GM12892 (cell line): ENCODE measurements around the gene TNFRSF1B.

ENCODE experiments used
- POLR2A ChIP-seq: IDR thresholded peaks from 2 replicates; pipeline ENCODE4 v1.6.1; 2011; ENCODE audit warnings: low read depth, low read length, control low read depth
- POLR2AphosphoS5 ChIP-seq: IDR thresholded peaks from 2 replicates; pipeline ENCODE4 v1.6.1; 2011; ENCODE audit warnings: low read depth, low read length, control low read depth

- no peak for TF ChIP-seq POLR2AphosphoS5
- no peak for TF ChIP-seq POLR2A
These were observed 34.8 kb downstream of the TNFRSF1B start for GRCh38 chr1:12201352-12202189.
